COLO668 (cell line): ENCODE results near the gene RIPOR2.

Source experiments
- DNase-seq: peaks from one replicate; lab custom pipeline; 2025; ENCODE audit not compliant: unreplicated experiment; lab: John Stamatoyannopoulos, UW

Gene RIPOR2

GRCh38 chr6:24851086-24851485, 84.7 kb downstream of the RIPOR2 start:
- DNase-seq: no peak

- DNase-seq: no peak
These were observed 86.0 kb downstream of the RIPOR2 start for GRCh38 chr6:24849713-24850112.

DNA sequence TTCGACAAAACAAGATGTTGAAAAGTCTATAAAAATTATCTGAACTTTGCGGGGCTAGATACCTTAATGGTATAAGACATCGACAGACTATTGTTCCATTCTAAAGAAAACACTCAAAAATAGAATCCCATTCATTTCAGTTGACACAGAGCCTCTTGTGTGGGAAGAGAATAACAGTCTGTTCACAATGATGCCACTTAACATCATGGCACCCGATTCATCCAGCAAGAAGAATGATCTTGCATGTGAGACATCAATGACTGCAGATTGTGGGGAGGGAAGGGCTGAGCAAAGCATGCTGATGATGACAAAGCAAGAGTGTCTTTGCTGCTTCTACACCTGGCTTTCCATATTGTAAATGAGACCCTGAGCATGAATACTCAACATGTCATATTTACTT, 87.3 kb downstream of the RIPOR2 start:
- no peak for DNase-seq

- no peak for DNase-seq
These were observed 88.4 kb downstream of the RIPOR2 start for GRCh38 chr6:24847402-24847801.

GRCh38 chr6:24845578-24845977, 90.2 kb downstream of the RIPOR2 start:
- no peak for DNase-seq

DNA sequence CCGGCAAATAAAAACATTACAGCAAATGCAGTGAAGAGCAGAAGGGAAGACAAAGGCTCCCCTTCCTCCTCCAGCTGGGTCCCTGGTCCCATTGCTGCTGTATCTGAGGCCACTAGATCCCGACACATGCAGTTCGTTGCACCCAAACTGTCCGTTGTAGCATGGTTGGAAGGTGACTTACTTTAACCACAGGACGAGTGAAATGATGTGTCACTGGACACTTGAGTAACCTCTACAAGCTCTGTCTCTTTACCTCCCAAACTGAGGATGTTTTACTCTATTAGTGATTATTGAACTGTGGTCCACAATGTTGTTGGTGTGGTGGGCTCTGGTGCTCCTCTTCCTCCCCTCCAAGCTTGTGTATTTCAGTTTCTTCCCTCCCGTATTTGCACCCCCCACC, 90.9 kb downstream of the RIPOR2 start:
- no peak for DNase-seq

DNA sequence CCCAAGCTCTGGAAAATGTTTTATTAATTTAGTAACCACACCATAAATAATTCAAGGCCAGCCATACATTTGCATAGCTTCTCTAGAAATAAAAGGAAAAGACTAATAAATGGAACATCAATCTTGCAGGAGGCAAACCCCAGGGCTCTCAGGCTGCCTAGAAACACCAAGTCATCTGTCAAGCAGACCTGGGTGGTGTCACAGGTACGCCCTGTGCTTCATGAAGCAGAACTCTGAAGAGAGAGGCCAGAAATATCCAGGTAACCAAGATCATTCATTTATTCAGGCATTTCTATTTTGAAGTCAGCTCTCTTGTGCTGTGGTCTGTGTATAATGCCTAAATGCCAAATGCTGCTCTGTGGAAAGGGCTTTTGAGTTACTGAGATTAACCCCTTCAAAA, 91.7 kb downstream of the RIPOR2 start:
- no peak for DNase-seq

GRCh38 chr6:24840187-24840586, 95.6 kb downstream of the RIPOR2 start:
- no peak for DNase-seq

GRCh38 chr6:24838994-24839393, 96.8 kb downstream of the RIPOR2 start:
- DNase-seq: no peak

- no peak for DNase-seq
These were observed 97.7 kb downstream of the RIPOR2 start for GRCh38 chr6:24838081-24838480.

DNA sequence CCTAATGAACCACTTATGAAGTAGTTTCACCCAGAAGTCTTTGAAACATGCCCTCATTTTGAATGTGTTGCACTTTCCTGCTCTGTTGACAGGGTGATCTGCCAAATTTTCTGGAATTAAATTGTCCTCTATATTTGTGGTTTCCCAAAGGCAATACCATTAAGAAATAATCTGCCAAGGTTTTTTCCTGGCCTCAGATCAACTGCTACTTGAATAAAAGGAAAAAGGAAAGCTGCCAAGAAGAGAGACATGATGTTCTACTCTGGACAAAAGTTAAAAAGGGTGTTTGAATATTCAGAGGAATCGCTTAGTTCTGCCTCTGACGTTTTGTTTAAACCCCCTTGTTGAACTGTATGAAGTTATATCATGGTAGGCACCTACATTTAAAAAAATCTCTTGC, 99.7 kb downstream of the RIPOR2 start:
- no peak for DNase-seq

GRCh38 chr6:24833711-24834386, 101.9 kb downstream of the RIPOR2 start:
- DNase-seq: no peak

- no peak for DNase-seq
These were observed 103.0 kb downstream of the RIPOR2 start for GRCh38 chr6:24832794-24833193.

DNA sequence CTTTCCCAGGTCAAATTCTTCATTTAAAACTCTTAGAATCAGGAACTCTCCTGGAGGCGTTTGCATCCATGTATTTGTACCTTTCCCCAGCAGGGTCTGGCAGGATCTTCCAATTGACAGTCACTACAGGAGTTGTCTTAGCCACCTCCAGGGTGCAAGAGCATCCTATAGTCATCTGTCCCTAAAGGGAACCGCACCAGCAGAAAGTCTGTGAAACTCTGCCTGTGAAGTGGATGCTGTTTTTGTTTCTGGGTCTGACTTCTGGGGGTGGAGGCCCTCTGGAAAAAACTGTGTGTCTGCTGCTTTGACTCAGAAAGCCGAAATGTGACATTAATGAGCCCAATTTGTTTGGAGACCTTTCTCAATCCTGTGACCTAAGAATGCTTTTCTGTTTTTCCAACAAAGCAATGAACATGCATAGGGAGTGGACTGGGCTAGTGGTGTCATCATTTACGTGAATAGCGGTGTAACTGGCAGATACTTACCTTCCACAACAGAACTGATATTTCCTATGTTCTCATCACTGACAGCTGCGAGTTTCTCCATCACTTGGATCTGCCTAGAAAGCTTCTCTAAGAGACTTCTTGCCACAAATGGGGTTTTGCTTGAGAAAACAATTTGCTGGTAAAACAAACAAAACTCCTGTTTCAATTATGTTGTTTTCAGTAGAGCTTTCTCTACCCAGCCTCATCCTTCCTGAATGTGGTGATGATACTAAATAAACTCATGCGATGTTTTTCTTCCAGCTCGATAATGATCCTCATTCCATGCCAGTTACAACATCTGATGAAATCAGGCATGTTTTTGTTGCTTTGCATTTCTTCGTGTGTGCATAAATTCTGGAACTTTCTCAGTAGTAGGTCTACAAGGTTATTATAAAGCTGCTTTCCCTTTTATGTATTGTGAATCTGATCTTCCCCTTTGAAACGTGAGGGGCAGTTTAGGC, 103.7 kb downstream of the RIPOR2 start:
- no peak for DNase-seq

DNA sequence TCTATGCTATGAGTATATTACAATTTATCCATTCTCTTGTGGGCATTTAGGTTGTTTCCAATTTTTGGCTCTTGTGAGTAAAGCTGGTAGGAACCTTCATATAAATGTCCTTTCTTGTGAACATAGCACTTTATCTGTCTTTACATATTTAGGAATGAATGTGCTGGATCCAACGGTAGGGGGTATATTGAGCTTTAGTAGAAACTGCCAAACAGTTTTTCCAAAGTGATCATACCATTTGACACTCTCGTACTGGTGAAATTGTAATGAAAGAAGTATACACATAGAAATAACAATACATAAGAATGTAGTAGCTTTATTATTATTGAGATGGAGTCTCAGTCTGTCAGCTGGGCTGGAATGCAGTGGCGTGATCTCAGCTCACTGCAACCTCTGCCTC, 106.1 kb downstream of the RIPOR2 start:
- DNase-seq: no peak

GRCh38 chr6:24827970-24828369, 107.8 kb downstream of the RIPOR2 start:
- DNase-seq: no peak

- DNase-seq: no peak
These were observed 108.6 kb downstream of the RIPOR2 start for GRCh38 chr6:24827162-24827561.

GRCh38 chr6:24825130-24825630, 110.6 kb downstream of the RIPOR2 start:
- DNase-seq: no peak

GRCh38 chr6:24824142-24824938, 111.4 kb downstream of the RIPOR2 start:
- DNase-seq: no peak

GRCh38 chr6:24823185-24823584, 112.6 kb downstream of the RIPOR2 start:
- DNase-seq: no peak

- no peak for DNase-seq
These were observed 113.1 kb downstream of the RIPOR2 start for GRCh38 chr6:24822696-24823095.
